SK-N-SH (cell line): ENCODE data around the gene TAAR2. TPM values are rescaled to one million over a fixed set of nuclear protein-coding genes. Genes with fewer than 3 reads are reported as not detected.

Experiments used
- CTCF ChIA-PET: fragments of 300-600, 350-600 bp; formaldehyde crosslinking; extraction: SDS; loops from one replicate; lab custom pipeline; 2021; lab: Yijun Ruan, JAX
- POLR2A ChIA-PET: fragments of 350-600 bp; sonication (Branson Sonifier 250); formaldehyde crosslinking; extraction: SDS; loops from one replicate; lab custom pipeline; 2020; ENCODE audit warnings: antibody characterized with exemption, inconsistent platforms; lab: Yijun Ruan, JAX
- DNase-seq: peaks from one replicate; pipeline ENCODE4 v3.0.0; 2012
- H2AFZ ChIP-seq: fragments of 200-600 bp; sonication (generic); 2 replicates; pipeline ENCODE4 v1.8.1; 2016; ENCODE audit warnings: antibody characterized with exemption, mild to moderate bottlenecking, low read depth
- H3F3A ChIP-seq: fragments of 200-600 bp; sonication (generic); replicated peaks from 2 replicates; pipeline ENCODE3; 2016; ENCODE audit warnings: antibody characterized with exemption, mild to moderate bottlenecking; ENCODE audit not compliant: insufficient read depth
- H3K27ac ChIP-seq, 2 experiments: fragments of 200-500 bp in 1 of 2; fragments of 200-600 bp in 1 of 2; sonication (Bioruptor generic) in 1 of 2; sonication (generic), shearing (Covaris generic) in 1 of 2; 2 replicates each; pipeline versions ENCODE4 v1.5.1 to v1.6.1; 2014 to 2016; ENCODE audit warnings: low read depth in 2 of 2, inconsistent platforms in 1 of 2, low read length in 1 of 2, mild to moderate bottlenecking in 1 of 2, mixed read lengths in 1 of 2
- H3K27me3 ChIP-seq: fragments of 200-600 bp; sonication (generic), shearing (Covaris generic); 2 replicates; pipeline ENCODE4 v1.6.1; 2016; ENCODE audit warnings: mixed run types; ENCODE audit not compliant: insufficient read depth
- H3K36me3 ChIP-seq, 2 experiments: fragments of 200-500 bp in 1 of 2; fragments of 200-600 bp in 1 of 2; sonication (Bioruptor generic) in 1 of 2; sonication (generic) in 1 of 2; replicated peaks in 1 of 2; 2 replicates each; pipeline versions ENCODE3 to v1.5.1; 2014 to 2016; ENCODE audit warnings: low read length in 1 of 2, mild to moderate bottlenecking in 1 of 2; ENCODE audit not compliant: insufficient read depth in 2 of 2, control insufficient read depth in 1 of 2
- H3K4me1 ChIP-seq, 2 experiments: fragments of 200-500 bp in 1 of 2; fragments of 200-600 bp in 1 of 2; sonication (Bioruptor generic) in 1 of 2; sonication (generic), shearing (Covaris generic) in 1 of 2; 2 replicates each; pipeline versions ENCODE4 v1.5.1 to v1.6.1; 2014 to 2016; ENCODE audit warnings: low read depth in 1 of 2, low read length in 1 of 2, mixed run types in 1 of 2; ENCODE audit not compliant: insufficient read depth in 2 of 2, control insufficient read depth in 1 of 2
- H3K4me2 ChIP-seq: fragments of 200-600 bp; sonication (generic), shearing (Covaris generic); 2 replicates; pipeline ENCODE4 v1.6.1; 2017; ENCODE audit warnings: mixed run types
- H3K4me3 ChIP-seq, 2 experiments: fragments of 200-500 bp in 1 of 2; fragments of 200-600 bp in 1 of 2; sonication (Bioruptor generic) in 1 of 2; sonication (generic), shearing (Covaris generic) in 1 of 2; 2 replicates each; pipeline versions ENCODE4 v1.5.1 to v1.8.1; 2014 to 2016; ENCODE audit warnings: low read depth in 2 of 2, inconsistent platforms in 1 of 2, low read length in 1 of 2, mild to moderate bottlenecking in 1 of 2, mixed read lengths in 1 of 2, moderate library complexity in 1 of 2
- H3K79me2 ChIP-seq: fragments of 200-600 bp; sonication (generic); 2 replicates; pipeline ENCODE4 v1.8.1; 2017; ENCODE audit warnings: mild to moderate bottlenecking; ENCODE audit not compliant: insufficient read depth
- H3K9ac ChIP-seq: fragments of 200-600 bp; sonication (generic); 2 replicates; pipeline ENCODE4 v1.6.1; 2017; ENCODE audit warnings: mixed run types
- H3K9me2 ChIP-seq: fragments of 200-600 bp; sonication (generic); 2 replicates; pipeline ENCODE4 v1.6.1; 2017; ENCODE audit warnings: mixed run types
- H3K9me3 ChIP-seq: fragments of 200-600 bp; sonication (generic); 2 replicates; pipeline ENCODE4 v1.6.1; 2017; ENCODE audit warnings: mixed run types, mild to moderate bottlenecking, moderate library complexity
- H4K20me1 ChIP-seq: fragments of 200-600 bp; sonication (generic); 2 replicates; pipeline ENCODE4 v1.6.1; 2017; ENCODE audit warnings: mild to moderate bottlenecking, mixed run types; ENCODE audit not compliant: insufficient read depth
- CTCF ChIP-seq: fragments of 200-600 bp; sonication (generic); IDR thresholded peaks from 2 replicates; pipeline ENCODE4 v1.6.1; 2017; ENCODE audit warnings: antibody characterized with exemption, mild to moderate bottlenecking, moderate library complexity
- EP300 ChIP-seq, 2 experiments: IDR thresholded peaks; 2 replicates each; pipeline versions ENCODE4 v1.4.0 to v1.6.1; 2012; ENCODE audit warnings: borderline replicate concordance in 1 of 2, low read depth in 1 of 2, low read length in 1 of 2
- FOSL2 ChIP-seq: IDR thresholded peaks from 2 replicates; pipeline ENCODE4 v1.4.0; 2012; ENCODE audit warnings: low read depth, mild to moderate bottlenecking, moderate library complexity, borderline replicate concordance
- FOXJ3 ChIP-seq: sonication (generic); formaldehyde crosslinking; IDR thresholded peaks from 2 replicates; pipeline ENCODE4 v1.5.1; 2020; ENCODE audit warnings: mild to moderate bottlenecking, missing genetic modification reagents
- GABPA ChIP-seq: IDR thresholded peaks from 2 replicates; pipeline ENCODE4 v1.4.0; 2012; ENCODE audit warnings: low read depth, mild to moderate bottlenecking
- IRF3 ChIP-seq: fragments of 150-350 bp; IDR thresholded peaks from 2 replicates; pipeline ENCODE4 v1.6.1; 2016; ENCODE audit warnings: mild to moderate bottlenecking, low read depth, low read length
- MEF2A ChIP-seq: IDR thresholded peaks from 2 replicates; pipeline ENCODE4 v1.4.0; 2012; ENCODE audit warnings: low read depth, borderline replicate concordance
- NRF1 ChIP-seq: IDR thresholded peaks from 2 replicates; pipeline ENCODE4 v1.6.1; 2012; ENCODE audit warnings: low read depth, mild to moderate bottlenecking, low read length
- PBX3 ChIP-seq: IDR thresholded peaks from 2 replicates; pipeline ENCODE4; 2012
- SIN3A ChIP-seq: IDR thresholded peaks from 2 replicates; pipeline ENCODE4 v1.6.1; 2012; ENCODE audit warnings: low read depth, mild to moderate bottlenecking, low read length, moderate library complexity, borderline replicate concordance
- TEAD4 ChIP-seq: IDR thresholded peaks from 2 replicates; pipeline ENCODE4 v1.4.0; 2012; ENCODE audit warnings: mild to moderate bottlenecking, borderline replicate concordance; ENCODE audit not compliant: insufficient read depth
- YY1 ChIP-seq: IDR thresholded peaks from 2 replicates; pipeline ENCODE4 v1.4.0; 2012; ENCODE audit warnings: low read depth, mild to moderate bottlenecking
- WGBS: methylation state at CpG from one replicate; pipeline ENCODE4 v1.1.6; 2017; ENCODE audit warnings: low lambda C conversion rate; 5-methylcytosine and 5-hydroxymethylcytosine counted together
- polyA plus RNA-seq, 3 experiments: library from polyadenylated mRNA; depleted of rRNA; stranded (reverse); fragments of >200 nt; gene quantifications; 2 replicates each; pipeline ENCODE4 v1.2.3, GENCODE V29; 2012

The TAAR2 gene
- polyA plus RNA-seq, 1 of the 3 experiments (the other 2 are of a cell fraction): not detected

GRCh38 chr6:132650429-132650828 lies 26.4 kb upstream of the TAAR2 start:
- H3K36me3 ChIP-seq: no peaks in the 10 kb centered on the region
- WGBS: 2% methylated on average over 1 of the region's 1 CpG
- no peaks in the 10 kb centered on the region for H3K79me2 ChIP-seq
- ChIA-PET POLR2A (no interaction called here), CTCF (no interaction called here)
- H2AFZ ChIP-seq: no peak overlapping the region
- TF ChIP-seq EP300 (IDR thresholded peaks at IDR 0.05; ENCODE audit: borderline replicate concordance in 1 of 2, low read depth in 1 of 2, low read length in 1 of 2): no peak
- no peak for TF ChIP-seq GABPA
- no peak for TF ChIP-seq CTCF
- TF ChIP-seq IRF3: no peak
- TF ChIP-seq FOSL2: no peak
- TF ChIP-seq FOXJ3 (CRISPR knock-in tag): no peak
- TF ChIP-seq PBX3: no peak
- no peak for TF ChIP-seq SIN3A
- peaks cover 2% of the 10 kb centered on the region; the same call in 1 of the 2 replicates for H3K27me3 ChIP-seq
- no peak overlapping the region for H3K27ac ChIP-seq
- H3K4me3 ChIP-seq: no peak overlapping the region
- no peak overlapping the region for H3K9ac ChIP-seq
- H3K4me1 ChIP-seq: no peaks in the 10 kb centered on the region
- no peak for DNase-seq
- no peaks in the 10 kb centered on the region for H3K9me3 ChIP-seq
- no peak overlapping the region for H3K4me2 ChIP-seq
- H3K9me2 ChIP-seq: no peaks in the 10 kb centered on the region
- H4K20me1 ChIP-seq: no peaks in the 10 kb centered on the region
- H3F3A ChIP-seq: no peaks in the 10 kb centered on the region

DNA sequence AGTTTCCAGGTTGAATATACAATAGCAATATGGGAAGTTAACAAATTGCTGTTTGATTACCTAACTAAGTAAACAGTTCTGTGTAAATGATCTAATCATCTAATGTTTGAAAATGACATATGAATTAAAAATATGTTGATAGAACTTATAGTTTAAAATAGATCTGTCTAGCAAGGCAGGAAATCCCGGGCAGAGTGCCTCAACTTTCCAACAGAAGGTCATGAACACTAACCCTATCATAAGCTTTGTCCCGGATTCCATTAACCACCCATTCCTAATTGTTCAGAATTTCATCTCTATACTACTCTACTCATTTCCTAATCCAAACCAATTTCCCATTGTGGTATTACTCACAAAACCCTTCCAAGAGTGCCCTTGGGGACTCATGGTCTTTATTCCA lies 24.8 kb upstream of the TAAR2 start:
- H4K20me1 ChIP-seq: no peaks in the 10 kb centered on the region
- TF ChIP-seq NRF1 (no peak), MEF2A (no peak), EP300 (IDR thresholded peaks at IDR 0.05; ENCODE audit: borderline replicate concordance in 1 of 2, low read depth in 1 of 2, low read length in 1 of 2) (no peak), TEAD4 (no peak), YY1 (no peak)
- TF ChIP-seq, all 33 proteins: peak for 0
- Histone ChIP-seq H3K4me3 (no peak overlapping the region), H3F3A (no peaks in the 10 kb centered on the region), H3K4me2 (no peak overlapping the region), H3K27me3 (0 out of 2 replicates have a peak, but pooled peaks cover 6% of the 10 kb centered on the region), H3K36me3 (no peaks in the 10 kb centered on the region), H3K9me3 (no peaks in the 10 kb centered on the region), H3K4me1 (no peaks in the 10 kb centered on the region), H3K9me2 (no peaks in the 10 kb centered on the region), H3K9ac (no peak overlapping the region), H2AFZ (no peak overlapping the region), H3K79me2 (no peaks in the 10 kb centered on the region), H3K27ac (no peak overlapping the region)
- ChIA-PET POLR2A (no interaction called here), CTCF (no interaction called here)
- DNase-seq: no peak
- WGBS: 6% methylated on average over 2 of the region's 2 CpGs
